Esophagus muscularis mucosa (tissue), 4 donors: ENCODE data around the gene CFAP57.

Source experiments
- CTCF ChIP-seq, 3 experiments: fragments of 200-600 bp in 2 of 3; fragments of 450-650 bp in 1 of 3; sonication (generic) in 2 of 3; IDR thresholded peaks; one replicate each; pipeline ENCODE4 v1.5.1; 2017 to 2019; ENCODE audit warnings: antibody characterized with exemption in 3 of 3, mild to moderate bottlenecking in 2 of 3, moderate library complexity in 1 of 3
- EP300 ChIP-seq: sonication (generic); formaldehyde crosslinking; IDR thresholded peaks from one replicate; pipeline ENCODE4 v1.6.1; 2017; ENCODE audit warnings: antibody characterized with exemption
- POLR2A ChIP-seq: fragments of 450-650 bp; IDR thresholded peaks from one replicate; pipeline ENCODE4 v1.6.1; 2017; ENCODE audit warnings: antibody characterized with exemption, moderate library complexity, mild to moderate bottlenecking, low read depth

- TF ChIP-seq POLR2A: no peak
- no peak for TF ChIP-seq CTCF (IDR thresholded peaks at IDR 0.05)
- TF ChIP-seq EP300: no peak
These were observed 6.4 kb upstream of the CFAP57 start for GRCh38 chr1:43165765-43166164.
